ENCODE measurements around the gene OR6Q1.

The OR6Q1 gene

DNA sequence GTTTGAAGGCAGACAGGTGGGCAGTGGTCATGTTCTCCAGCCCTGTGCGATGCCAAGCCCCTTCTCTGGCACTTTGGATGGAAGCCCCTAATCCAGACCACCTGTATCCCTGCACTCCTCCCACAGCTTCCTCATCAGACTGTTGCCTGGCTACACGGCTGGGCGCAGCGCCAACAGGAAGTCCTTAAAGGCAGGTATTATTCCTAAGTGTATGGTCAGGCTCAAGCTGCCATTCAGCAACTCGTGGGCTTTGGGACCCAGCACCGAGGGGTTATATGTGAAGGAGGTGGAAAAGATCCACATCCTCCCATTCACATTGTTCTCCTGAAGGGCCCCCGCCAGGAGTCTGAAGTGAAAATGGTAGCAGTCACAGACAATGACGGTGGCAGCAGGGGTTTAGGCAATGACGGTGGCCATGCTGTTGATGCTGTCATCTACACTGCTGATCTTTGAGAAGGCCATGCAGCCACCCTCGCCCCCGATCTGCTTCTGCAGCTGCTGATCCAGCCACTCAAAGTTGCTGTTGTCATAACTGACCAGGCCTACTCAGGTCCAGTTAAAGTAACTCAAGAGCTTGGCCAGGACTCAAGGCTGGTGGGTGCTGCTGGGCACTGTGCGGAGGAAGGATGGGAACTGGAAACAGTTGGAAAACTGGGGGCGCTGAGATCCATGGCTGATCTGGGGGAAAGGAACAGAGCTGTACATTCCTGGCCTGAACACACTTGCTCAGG lies 27.7 kb downstream of the OR6Q1 start:
- no peak for DNase-seq

DNA sequence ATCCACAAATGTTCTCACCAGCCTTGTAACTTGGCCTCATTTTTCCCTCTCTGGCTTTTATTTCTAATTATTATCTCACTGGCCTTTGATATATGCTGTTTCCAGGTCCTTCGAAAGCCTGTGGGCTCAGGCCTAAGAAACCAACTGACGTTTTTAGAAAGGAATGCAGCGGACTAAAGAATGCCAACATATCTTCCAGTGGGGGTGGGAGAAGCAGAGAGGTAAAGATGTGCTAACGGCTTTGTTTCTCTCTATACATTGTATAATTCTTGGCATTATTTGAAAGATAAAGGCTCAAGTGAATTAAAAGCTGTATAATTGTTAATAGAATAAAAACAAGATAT lies 28.2 kb downstream of the OR6Q1 start:
- DNase-seq, result no peak

DNA sequence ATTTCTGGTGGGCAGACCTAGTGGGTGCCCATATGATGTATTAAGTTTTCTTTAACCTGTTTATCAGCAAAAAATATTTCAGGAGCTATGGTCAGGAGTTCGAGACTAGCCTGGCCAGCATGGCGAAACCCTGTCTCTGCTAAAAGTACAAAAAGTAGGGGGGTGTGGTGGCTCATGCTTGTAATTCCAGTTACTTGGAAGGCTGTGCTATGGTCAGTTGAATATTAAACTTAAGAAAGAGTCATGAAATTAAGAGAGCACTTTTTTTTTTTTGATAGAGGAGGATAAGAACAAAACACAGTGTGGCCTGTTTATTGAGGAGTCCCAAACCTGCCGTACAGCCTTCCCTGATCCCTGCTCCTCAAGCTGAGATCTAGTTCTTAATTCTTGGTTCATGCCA lies 29.8 kb downstream of the OR6Q1 start:
- DNase-seq, result no peak

DNA sequence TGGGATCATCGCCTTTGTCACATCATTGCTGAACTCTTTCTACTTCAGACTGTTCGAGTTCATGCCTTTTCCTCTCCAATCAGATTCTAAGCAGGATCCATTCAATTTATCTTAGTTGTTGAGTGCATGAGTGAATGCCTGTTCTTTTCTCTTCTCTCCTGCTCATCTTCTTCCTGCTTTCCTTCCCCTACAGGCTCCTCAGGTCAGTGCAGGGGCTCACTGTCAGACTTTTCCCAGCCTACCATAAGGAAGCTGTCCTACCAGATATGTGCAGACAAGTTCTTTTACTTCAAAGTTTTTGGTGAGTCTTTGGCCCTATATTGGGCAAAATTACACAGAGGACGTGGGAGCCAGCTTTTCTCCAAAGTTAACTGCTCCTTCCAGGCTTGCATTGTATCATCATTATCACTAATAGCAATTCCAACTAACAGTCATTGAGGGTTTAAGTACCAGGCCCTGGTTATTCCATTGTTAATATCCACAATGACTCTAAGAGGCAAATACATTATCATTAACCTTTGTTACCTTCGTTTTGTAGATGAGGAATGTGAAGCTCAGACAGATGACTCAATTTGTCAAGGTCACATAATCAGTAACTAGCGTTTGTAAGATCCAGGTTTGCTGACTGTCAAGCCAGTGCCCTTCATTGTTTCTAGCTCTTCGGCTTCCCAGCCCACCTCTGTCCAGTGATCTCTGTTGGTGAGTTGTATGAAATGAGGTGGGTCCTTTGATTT lies 30.4 kb downstream of the OR6Q1 start:
- DNase-seq, result no peak

DNA sequence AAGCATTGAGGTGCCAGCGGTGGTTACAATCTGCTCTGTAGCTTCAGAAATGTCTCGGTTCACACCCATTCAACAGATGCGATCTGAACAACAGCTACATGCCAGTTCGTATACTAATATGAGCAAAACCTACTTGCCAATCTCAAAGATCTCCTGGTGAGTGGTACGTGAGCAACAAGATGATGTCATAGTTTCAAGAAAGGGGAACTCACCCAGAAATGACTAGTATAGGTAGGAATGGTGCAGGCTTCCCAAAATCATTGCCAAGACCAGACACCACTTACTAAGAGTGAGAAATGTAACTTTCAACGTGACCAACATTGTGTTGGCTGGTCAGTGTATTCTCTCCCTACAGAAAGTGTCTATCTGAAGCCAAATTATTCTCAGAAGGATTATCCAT lies 31.1 kb downstream of the OR6Q1 start:
- DNase-seq, result no peak

DNA sequence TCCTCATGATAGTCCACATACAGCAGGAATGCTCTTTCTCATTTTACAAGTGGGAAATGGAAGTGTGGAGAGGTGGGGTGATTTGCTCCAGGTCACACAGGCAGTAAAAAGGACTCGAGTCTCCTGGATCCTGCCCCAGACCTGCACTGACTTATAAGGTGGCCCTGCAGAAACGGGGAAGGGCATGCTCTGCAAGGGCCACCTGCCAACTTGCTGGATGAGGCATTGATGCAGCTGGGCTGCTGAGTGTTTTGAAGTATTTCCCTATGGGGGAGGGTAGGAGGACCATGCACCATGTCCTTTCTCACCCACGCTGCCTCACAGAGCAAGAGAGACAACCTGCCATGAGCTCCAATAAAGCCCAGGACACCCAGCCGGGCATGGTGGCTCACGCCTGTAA lies 36.9 kb downstream of the OR6Q1 start:
- DNase-seq, result no peak

DNA sequence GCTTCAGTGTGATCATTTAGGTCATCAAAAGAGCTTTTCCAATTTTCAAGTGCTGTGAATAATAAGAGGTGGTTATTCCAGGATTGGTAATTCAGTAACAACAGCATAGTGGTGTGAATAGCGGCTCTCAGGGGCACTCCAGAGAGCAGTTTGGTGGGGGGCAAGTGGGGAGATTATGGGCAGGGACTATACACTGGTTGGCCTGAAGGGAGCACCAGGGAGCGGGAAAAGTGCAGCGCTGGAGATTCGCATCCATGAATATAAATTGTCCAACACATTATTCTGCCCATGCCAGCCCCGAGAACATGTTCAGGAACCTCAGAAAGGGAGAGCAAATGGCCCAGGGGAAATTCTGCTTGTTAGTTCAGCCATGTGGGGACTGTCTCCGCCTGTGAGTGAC lies 37.9 kb downstream of the OR6Q1 start:
- no peak for DNase-seq

DNA sequence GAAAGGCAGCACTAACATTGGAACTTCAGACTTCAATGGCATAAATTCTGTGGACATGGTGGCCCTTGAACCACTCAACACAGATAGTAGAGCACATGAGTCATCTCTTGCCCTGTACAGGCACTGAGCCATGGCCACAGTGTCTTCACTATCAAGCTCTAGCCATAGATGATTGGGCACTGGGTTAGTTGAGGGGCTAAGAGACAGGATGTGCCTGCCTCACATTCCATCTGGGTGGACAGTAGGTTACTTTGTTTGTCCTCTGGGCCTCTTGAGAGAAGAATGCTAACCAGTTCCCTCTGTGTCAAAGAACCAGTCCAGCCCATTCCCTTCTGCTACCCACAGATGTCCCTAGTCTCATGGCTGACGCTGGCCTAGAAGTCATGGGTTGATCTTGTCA lies 39.8 kb downstream of the OR6Q1 start:
- no peak for DNase-seq

DNA sequence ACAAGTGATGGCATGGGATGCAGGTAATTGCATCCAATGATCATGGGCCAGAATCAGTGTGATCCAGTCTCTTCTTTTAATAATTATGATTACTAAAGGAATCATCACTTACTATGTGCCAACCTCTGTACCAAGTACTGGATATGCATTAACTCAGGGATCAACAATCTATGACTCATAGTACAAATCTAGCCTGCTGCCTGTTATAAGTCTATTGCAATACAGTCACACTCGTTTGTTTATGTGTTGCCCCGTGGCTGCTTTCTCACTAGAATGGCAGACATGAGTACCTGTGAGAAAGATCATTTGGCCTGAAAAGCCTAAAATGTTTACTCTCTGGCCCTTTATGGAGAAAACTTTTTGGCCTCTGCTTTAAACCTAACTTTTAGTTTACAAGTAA lies 45.0 kb downstream of the OR6Q1 start:
- DNase-seq, result no peak
